HL-60/S4 treated with retinoic acid at 250 ng/mL for 4 days and 3 days (cell line): ENCODE measurements around the gene CLCA4.

ENCODE experiments used
- in situ Hi-C: fragments of 300-500 bp; cut with MboI; formaldehyde crosslinking; loops from 2 replicates; pipeline ENCODE4 v1.7.0; 2022; ENCODE audit warnings: low sequenced_read_pairs

The CLCA4 gene

DNA sequence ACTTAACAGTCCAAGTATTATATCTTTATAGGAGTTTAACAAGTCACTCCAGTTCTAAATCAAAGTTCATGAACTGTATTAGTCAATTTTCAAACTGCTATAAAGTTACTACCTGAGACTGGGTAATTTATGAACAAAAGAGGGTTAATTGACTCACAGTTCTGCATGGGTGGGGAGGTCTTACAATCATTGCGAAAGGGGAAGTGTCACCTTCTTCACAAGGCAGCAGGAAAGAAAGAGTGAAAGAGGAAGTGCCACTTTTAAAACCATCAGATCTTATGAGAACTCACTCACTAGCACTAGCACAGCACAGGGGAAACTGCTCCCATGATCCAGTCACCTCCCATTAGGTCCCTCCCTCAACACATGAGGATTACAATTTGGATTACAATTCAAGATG is 70.0 kb downstream of the CLCA4 start:
- in situ Hi-C loops = no loop called here

DNA sequence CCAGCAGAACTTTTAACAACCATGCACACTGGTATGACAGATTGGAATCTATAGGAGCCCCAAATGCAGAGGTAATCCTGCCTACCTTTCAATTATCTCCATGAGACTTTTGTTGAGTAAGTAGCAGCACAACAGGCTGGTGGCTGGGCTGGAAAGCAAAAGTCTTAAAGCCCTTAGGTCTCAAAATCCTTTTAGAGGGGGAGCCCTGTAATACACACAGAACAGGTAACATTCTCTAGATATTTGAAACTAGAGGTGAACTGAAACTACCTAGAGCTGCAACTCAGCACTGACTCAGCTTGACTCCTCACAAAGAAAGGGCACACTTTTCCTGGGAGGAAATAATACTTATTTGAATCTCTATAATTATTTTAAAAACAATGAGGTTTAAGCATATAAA is 71.5 kb downstream of the CLCA4 start:
- in situ Hi-C loops = no loop called here

DNA sequence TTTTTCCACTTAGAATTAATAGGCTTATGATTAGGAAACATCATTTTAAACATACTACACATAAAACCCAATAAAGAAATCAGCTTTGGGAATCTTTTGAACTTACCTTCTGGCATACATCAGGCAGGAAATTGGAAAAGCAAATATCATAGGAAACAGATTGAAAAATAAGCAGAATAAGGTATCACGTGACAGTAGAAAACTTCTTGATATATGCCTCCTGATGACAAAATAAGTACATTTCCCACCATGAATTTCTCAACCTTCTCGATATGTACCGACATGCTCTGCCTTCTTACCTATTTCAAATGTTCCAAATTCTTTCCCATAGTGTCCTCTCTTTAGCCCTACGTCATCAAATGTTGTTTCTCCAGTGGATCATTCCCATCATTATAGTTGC is 72.4 kb downstream of the CLCA4 start:
- in situ Hi-C loops = no loop called here

DNA sequence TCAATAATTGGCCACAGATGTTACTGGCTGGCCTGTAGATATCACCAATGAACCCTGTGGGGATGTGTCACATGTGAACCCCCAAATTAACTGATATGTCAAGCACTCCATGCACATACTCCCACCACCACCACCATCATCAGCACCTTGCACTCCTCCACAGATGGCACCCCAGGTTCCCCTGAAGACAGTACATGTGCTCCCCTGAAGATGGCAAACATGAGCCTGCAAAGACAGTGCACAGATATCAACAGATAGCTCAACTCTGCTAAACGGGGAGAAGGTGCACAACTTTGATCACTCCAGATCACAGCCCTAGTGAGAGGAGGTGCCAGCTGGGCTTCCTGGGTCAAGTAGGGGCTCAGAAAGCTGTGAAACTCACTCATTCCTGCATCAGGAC is 74.4 kb downstream of the CLCA4 start:
- in situ Hi-C loops = no loop called here
